Mesenchymal stem cell (in vitro differentiated cells and primary cell): ENCODE measurements around the gene BFAR.
"Not testable (repeated sequence)": the region's sequence is repeated elsewhere in the genome, so short reads cannot be mapped to it uniquely, and the experiment has no call there.

Experiments used
- DNase-seq: peaks from one replicate; pipeline ENCODE4 v3.0.0-alpha.2; 2013
- H2AFZ ChIP-seq: one replicate; pipeline ENCODE4 v1.6.1; 2013; ENCODE audit warnings: low read depth, mild to moderate bottlenecking, control low read depth, inconsistent platforms, low read length, moderate library complexity
- H2AK5ac ChIP-seq: 2 replicates; pipeline ENCODE4 v1.6.1; 2013; ENCODE audit warnings: low read length, moderate library complexity, mild to moderate bottlenecking, inconsistent platforms; ENCODE audit not compliant: severe bottlenecking
- H2BK120ac ChIP-seq: one replicate; pipeline ENCODE4 v1.6.1; 2013; ENCODE audit warnings: low read depth, mild to moderate bottlenecking, inconsistent platforms, low read length, moderate library complexity
- H2BK12ac ChIP-seq, 2 experiments: one replicate each; pipeline ENCODE4 v1.6.1; 2013; ENCODE audit warnings: inconsistent platforms in 2 of 2, low read length in 2 of 2, mild to moderate bottlenecking in 2 of 2, moderate library complexity in 2 of 2, control low read depth in 1 of 2
- H2BK15ac ChIP-seq: one replicate; pipeline ENCODE4 v1.6.1; 2013; ENCODE audit warnings: mild to moderate bottlenecking, low read depth, inconsistent platforms; ENCODE audit not compliant: poor library complexity, severe bottlenecking
- H2BK5ac ChIP-seq: 2 replicates; pipeline ENCODE4 v1.6.1; 2013; ENCODE audit warnings: low read depth, mild to moderate bottlenecking, low read length, control low read depth, inconsistent platforms; ENCODE audit not compliant: poor library complexity, severe bottlenecking
- H3K14ac ChIP-seq, 2 experiments: one replicate each; pipeline ENCODE4 v1.6.1; 2013; ENCODE audit warnings: inconsistent platforms in 2 of 2, low read length in 2 of 2, control low read depth in 1 of 2, mild to moderate bottlenecking in 1 of 2, moderate library complexity in 1 of 2
- H3K18ac ChIP-seq, 2 experiments: one replicate each; pipeline ENCODE4 v1.6.1; 2013; ENCODE audit warnings: inconsistent platforms in 2 of 2, low read length in 2 of 2, control low read depth in 1 of 2, low read depth in 1 of 2, mild to moderate bottlenecking in 1 of 2
- H3K23ac ChIP-seq, 2 experiments: one replicate each; pipeline ENCODE4 v1.6.1; 2013; ENCODE audit warnings: inconsistent platforms in 2 of 2, low read length in 2 of 2, mild to moderate bottlenecking in 2 of 2, moderate library complexity in 2 of 2, control low read depth in 1 of 2
- H3K27ac ChIP-seq: 2 replicates; pipeline ENCODE4 v1.5.1; 2013; ENCODE audit warnings: mild to moderate bottlenecking, moderate library complexity, low read length, control low read depth, inconsistent platforms; ENCODE audit not compliant: poor library complexity, severe bottlenecking
- H3K27me3 ChIP-seq, 2 experiments: 2 replicates each; pipeline versions ENCODE4 v1.6.1 to v1.7.0; 2013; ENCODE audit warnings: low read length in 2 of 2, mild to moderate bottlenecking in 2 of 2, moderate library complexity in 2 of 2, control low read depth in 1 of 2, inconsistent platforms in 1 of 2; ENCODE audit not compliant: control insufficient read depth in 1 of 2, insufficient read depth in 1 of 2
- H3K36me3 ChIP-seq, 2 experiments: 2 replicates each; pipeline versions ENCODE4 v1.6.1 to v1.7.0; 2013; ENCODE audit warnings: low read length in 2 of 2, control low read depth in 1 of 2, inconsistent platforms in 1 of 2, low read depth in 1 of 2, mild to moderate bottlenecking in 1 of 2; ENCODE audit not compliant: insufficient read depth in 2 of 2, control insufficient read depth in 1 of 2
- H3K4ac ChIP-seq, 2 experiments: one replicate each; pipeline ENCODE4 v1.6.1; 2013; ENCODE audit warnings: inconsistent platforms in 2 of 2, low read length in 2 of 2, mild to moderate bottlenecking in 2 of 2, moderate library complexity in 2 of 2, control low read depth in 1 of 2, low read depth in 1 of 2
- H3K4me1 ChIP-seq: 2 replicates; pipeline ENCODE4 v1.6.1; 2013; ENCODE audit warnings: low read depth, low read length, control low read depth; ENCODE audit not compliant: control insufficient read depth, insufficient read depth
- H3K4me2 ChIP-seq: 2 replicates; pipeline ENCODE4 v1.6.1; 2013; ENCODE audit warnings: low read length, mild to moderate bottlenecking, inconsistent platforms; ENCODE audit not compliant: poor library complexity, severe bottlenecking
- H3K4me3 ChIP-seq, 2 experiments: 2 replicates each; pipeline versions ENCODE4 v1.5.1 to v1.7.0; 2013; ENCODE audit warnings: low read length in 2 of 2, mild to moderate bottlenecking in 2 of 2, control low read depth in 1 of 2, low read depth in 1 of 2; ENCODE audit not compliant: insufficient read depth in 1 of 2
- H3K79me1 ChIP-seq: replicated peaks from 2 replicates; pipeline ENCODE4 v1.6.1; 2013; ENCODE audit warnings: mild to moderate bottlenecking, control low read depth, low read length, inconsistent platforms; ENCODE audit not compliant: poor library complexity, severe bottlenecking
- H3K9ac ChIP-seq: 2 replicates; pipeline ENCODE4 v1.7.0; 2013; ENCODE audit warnings: mild to moderate bottlenecking, low read length, moderate library complexity
- H3K9me3 ChIP-seq: 2 replicates; pipeline ENCODE4 v1.7.0; 2013; ENCODE audit warnings: mild to moderate bottlenecking, low read length; ENCODE audit not compliant: control insufficient read depth
- H4K8ac ChIP-seq: one replicate; pipeline ENCODE4 v1.6.1; 2013; ENCODE audit warnings: inconsistent platforms, mild to moderate bottlenecking, low read length, moderate library complexity
- H4K91ac ChIP-seq: one replicate; pipeline ENCODE4 v1.6.1; 2013; ENCODE audit warnings: mild to moderate bottlenecking, low read length, inconsistent platforms
- WGBS: methylation state at CpG from one replicate; pipeline ENCODE4 v1.1.7; 2013; ENCODE audit warnings: mixed read lengths; 5-methylcytosine and 5-hydroxymethylcytosine counted together

The BFAR gene

GRCh38 chr16:14629612-14629918, 3.2 kb upstream of the BFAR start:
- H3K9me3 ChIP-seq, result no peaks in the 10 kb centered on the region
- peak; percentile 23 for DNase-seq
- peak overlapping the region in 1 of 2 experiments; percentile 82 for H3K14ac ChIP-seq
- H2BK120ac ChIP-seq, result peak overlapping the region; percentile 76
- peak overlapping the region; percentile 66 for H2BK5ac ChIP-seq
- H3K4me1 ChIP-seq, result peaks cover 6% of the 10 kb centered on the region
- H3K23ac ChIP-seq, result no peak overlapping the region
- no peak overlapping the region for H2BK12ac ChIP-seq
- no peak overlapping the region for H2BK15ac ChIP-seq
- H3K27me3 ChIP-seq, result no peaks in the 10 kb centered on the region
- H3K4me2 ChIP-seq, result peak overlapping the region; percentile 87
- peak overlapping the region; percentile 64 to 92 for H3K4ac ChIP-seq
- peaks cover 22% of the 10 kb centered on the region for H3K79me1 ChIP-seq
- H4K91ac ChIP-seq, result no peak overlapping the region
- H3K27ac ChIP-seq, result peak overlapping the region; percentile 61
- peak overlapping the region; percentile 89 to 97 for H3K18ac ChIP-seq
- WGBS, result 4% methylated on average over 17 of the region's 17 CpGs
- peak overlapping the region; percentile 24 for H2AFZ ChIP-seq
- H2AK5ac ChIP-seq, result no peak overlapping the region
- peaks cover 14 to 42% of the 10 kb centered on the region in 2 experiments for H3K36me3 ChIP-seq
- H3K9ac ChIP-seq, result peak overlapping the region; percentile 99
- peak overlapping the region; percentile 96 for H4K8ac ChIP-seq
- H3K4me3 ChIP-seq, result peak overlapping the region; percentile 86 to 92

- Histone ChIP-seq H3K36me3 (peaks cover 12 to 41% of the 10 kb centered on the region in 2 experiments), H4K91ac (peak within 1 kb of the TSS; percentile 92), H3K4me1 (peaks cover 6% of the 10 kb centered on the region), H2BK120ac (peak within 1 kb of the TSS; percentile 76), H3K23ac (no peak within 1 kb of the TSS), H3K14ac (peak within 1 kb of the TSS; percentile 82 to 92), H2BK12ac (peak within 1 kb of the TSS in 1 of 2 experiments; percentile 57), H2AK5ac (no peak within 1 kb of the TSS), H3K4me3 (peak within 1 kb of the TSS; percentile 86 to 92), H2BK5ac (peak within 1 kb of the TSS; percentile 66), H3K27ac (peak within 1 kb of the TSS; percentile 66), H3K79me1 (peaks cover 19% of the 10 kb centered on the region), H3K9me3 (no peaks in the 10 kb centered on the region), H2AFZ (peak within 1 kb of the TSS; percentile 48), H3K18ac (peak within 1 kb of the TSS; percentile 89 to 97), H3K4me2 (peak within 1 kb of the TSS; percentile 87), H3K4ac (peak within 1 kb of the TSS; percentile 64 to 92), H2BK15ac (peak within 1 kb of the TSS; percentile 20), H4K8ac (peak within 1 kb of the TSS; percentile 96), H3K9ac (peak within 1 kb of the TSS; percentile 99), H3K27me3 (no peaks in the 10 kb centered on the region)
- DNase-seq, result peak; percentile 98
- 2% methylated on average over 43 of the region's 51 CpGs for WGBS
These were observed 2.7 kb upstream of the BFAR start, which contains the start of gene PARN for GRCh38 chr16:14629919-14630619. PARN (minus strand) TSS chr16:14630260; CDS start chr16:14630125, 135 bp downstream.

DNA sequence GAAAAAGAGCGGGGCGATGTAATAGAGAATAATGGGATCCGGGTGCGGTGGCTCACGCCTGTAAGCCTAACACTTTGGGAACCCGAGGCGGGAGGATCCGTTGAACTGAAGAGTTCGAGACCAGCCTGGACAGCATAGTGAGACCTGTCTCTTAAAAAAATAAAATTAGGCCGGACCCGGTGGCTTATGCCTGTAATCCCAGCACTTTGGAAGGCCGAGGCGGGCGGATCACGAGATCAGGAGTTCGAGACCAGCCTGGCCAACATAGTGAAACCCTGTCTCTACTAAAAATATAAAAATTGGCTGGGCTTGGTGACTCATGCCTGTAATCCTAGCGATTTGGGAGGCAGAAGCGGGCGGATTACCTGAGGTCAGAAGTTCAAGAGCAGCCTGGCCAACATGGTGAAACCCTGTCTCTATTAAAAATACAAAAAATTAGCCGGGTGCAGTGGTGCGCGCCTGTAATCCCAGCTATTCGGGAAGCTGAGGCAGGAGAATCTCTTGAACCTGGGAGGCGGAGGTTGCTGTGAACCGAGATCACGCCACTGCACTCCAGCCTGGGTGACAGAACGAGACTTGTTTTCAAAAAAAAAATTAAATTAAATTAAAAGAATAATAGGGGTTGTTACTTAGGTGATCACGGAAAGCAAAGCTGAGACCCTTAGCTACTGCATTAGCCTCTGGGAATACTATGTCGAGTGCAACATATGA, 2.0 kb upstream of the BFAR start:
- H4K91ac ChIP-seq, result peak overlapping the region; percentile 53
- not testable (repeated sequence) for H3K4ac ChIP-seq, H3K14ac ChIP-seq, H3K18ac ChIP-seq, H2BK5ac ChIP-seq, H3K4me1 ChIP-seq, H3K4me2 ChIP-seq, H3K27me3 ChIP-seq, DNase-seq, H2BK120ac ChIP-seq, H3K9me3 ChIP-seq, H2AK5ac ChIP-seq, H3K23ac ChIP-seq
- H3K4me3 ChIP-seq, result peak overlapping the region in 1 of 2 experiments; percentile 92
- H3K79me1 ChIP-seq, result peaks cover 17% of the 10 kb centered on the region
- 93% methylated on average over 27 of the region's 29 CpGs for WGBS
- H2BK12ac ChIP-seq, result peak overlapping the region in 1 of 2 experiments; percentile 57
- peak overlapping the region; percentile 66 for H3K27ac ChIP-seq
- H2AFZ ChIP-seq, result peak overlapping the region; percentile 48
- peak overlapping the region; percentile 99 for H3K9ac ChIP-seq
- H3K36me3 ChIP-seq, result peaks cover 10 to 38% of the 10 kb centered on the region in 2 experiments
- H4K8ac ChIP-seq, result peak overlapping the region; percentile 88
- H2BK15ac ChIP-seq, result peak overlapping the region; percentile 20

- Histone ChIP-seq H3K4ac (no peak overlapping the region), H3K14ac (no peak overlapping the region), H3K23ac (no peak overlapping the region), H3K4me1 (peaks cover 14% of the 10 kb centered on the region), H3K9ac (peak overlapping the region; percentile 99), H2AK5ac (no peak overlapping the region), H4K91ac (no peak overlapping the region), H3K36me3 (peaks cover 8 to 28% of the 10 kb centered on the region in 2 experiments), H4K8ac (no peak overlapping the region), H3K9me3 (no peaks in the 10 kb centered on the region), H3K18ac (no peak overlapping the region), H3K79me1 (peaks cover 8% of the 10 kb centered on the region), H3K27me3 (no peaks in the 10 kb centered on the region), H2BK12ac (no peak overlapping the region), H2BK120ac (no peak overlapping the region), H2BK5ac (no peak overlapping the region), H2AFZ (no peak overlapping the region), H3K27ac (no peak overlapping the region), H3K4me2 (peak overlapping the region; percentile 87), H3K4me3 (peak overlapping the region in 1 of 2 experiments; percentile 97), H2BK15ac (no peak overlapping the region)
- no peak for DNase-seq
- WGBS, result 79% methylated on average over 5 of the region's 7 CpGs
These were observed 1.6 kb downstream of the BFAR start for GRCh38 chr16:14634389-14634725.
